ENCODE results near the gene RNF166.
"Not testable (repeated sequence)": the region's sequence is repeated elsewhere in the genome, so short reads cannot be mapped to it uniquely, and the experiment has no call there.

RNF166 gene

GRCh38 chr16:88671806-88672205 lies 34.4 kb downstream of the RNF166 start:
- no peak for TF ChIP-seq CTCF (IDR thresholded peaks at IDR 0.05; ENCODE audit: insufficient read depth, low read length, poor library complexity, severe bottlenecking)
- no peaks in the 10 kb centered on the region; the same call in none of the 2 replicates for H3K36me3 ChIP-seq (ENCODE audit: control insufficient read depth, insufficient read depth, low read length)
- DNase-seq (ENCODE audit: extremely low read depth, insufficient read length) = no peak
- no peaks in the 10 kb centered on the region for H3K27me3 ChIP-seq (replicated peaks; ENCODE audit: control insufficient read depth, insufficient read depth, low read length)
- H3K4me3 ChIP-seq (replicated peaks; ENCODE audit: low read depth, low read length) = no peak overlapping the region

DNA sequence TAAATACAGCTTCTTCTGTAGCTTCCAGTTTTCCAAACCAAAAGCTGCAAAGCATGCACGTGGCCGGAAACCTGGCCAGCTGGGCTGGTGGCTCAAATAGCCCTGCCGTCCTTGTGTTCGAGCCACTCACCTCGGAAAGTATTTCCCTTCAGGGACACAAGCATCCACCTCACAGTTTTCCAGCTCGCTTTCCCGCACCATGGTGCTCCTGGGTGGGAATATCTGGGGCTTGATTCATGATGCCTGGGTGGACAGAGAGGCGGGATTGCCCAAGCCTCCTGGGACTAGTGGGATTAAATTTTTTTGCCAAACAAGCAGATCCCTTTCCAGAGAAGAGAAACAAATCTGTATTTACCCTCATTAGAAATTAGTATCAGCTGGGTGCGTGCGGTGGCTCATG lies 36.2 kb downstream of the RNF166 start:
- Histone ChIP-seq H3K4me3 (replicated peaks; ENCODE audit: low read depth, low read length) (no peak overlapping the region), H3K27me3 (replicated peaks; ENCODE audit: control insufficient read depth, insufficient read depth, low read length) (no peaks in the 10 kb centered on the region), H3K36me3 (ENCODE audit: control insufficient read depth, insufficient read depth, low read length) (no peaks in the 10 kb centered on the region; the same call in none of the 2 replicates)
- no peak for TF ChIP-seq CTCF (IDR thresholded peaks at IDR 0.05; ENCODE audit: insufficient read depth, low read length, poor library complexity, severe bottlenecking)
- DNase-seq (ENCODE audit: extremely low read depth, insufficient read length) = no peak

DNA sequence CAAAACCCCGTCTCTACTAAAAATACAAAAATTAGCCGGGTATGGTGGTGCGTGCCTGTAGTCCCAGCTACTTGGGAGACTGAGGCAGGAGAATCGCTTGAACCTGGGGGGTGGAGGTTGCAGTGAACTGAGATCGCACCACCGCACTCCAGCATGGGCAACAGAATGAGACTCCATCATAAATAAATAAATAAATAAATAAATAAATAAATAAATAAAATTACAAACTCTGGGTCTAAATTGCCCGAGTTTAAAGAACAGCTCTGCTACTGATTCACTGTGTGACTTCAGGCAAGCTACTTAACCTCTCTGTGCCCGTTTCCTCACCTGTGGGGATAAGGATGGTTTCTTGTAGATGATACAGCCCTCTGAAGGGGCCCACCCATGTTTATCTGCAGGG lies 36.7 kb downstream of the RNF166 start:
- H3K4me3 ChIP-seq (replicated peaks; ENCODE audit: low read depth, low read length); H3K36me3 ChIP-seq (ENCODE audit: control insufficient read depth, insufficient read depth, low read length); H3K27me3 ChIP-seq (replicated peaks; ENCODE audit: control insufficient read depth, insufficient read depth, low read length); DNase-seq (ENCODE audit: extremely low read depth, insufficient read length): not testable (repeated sequence)

GRCh38 chr16:88667461-88667860 lies 38.7 kb downstream of the RNF166 start:
- no peaks in the 10 kb centered on the region for H3K27me3 ChIP-seq (replicated peaks; ENCODE audit: control insufficient read depth, insufficient read depth, low read length)
- no peak for DNase-seq (ENCODE audit: extremely low read depth, insufficient read length)
- H3K36me3 ChIP-seq (ENCODE audit: control insufficient read depth, insufficient read depth, low read length) = no peaks in the 10 kb centered on the region; the same call in none of the 2 replicates
- no peak for TF ChIP-seq CTCF (IDR thresholded peaks at IDR 0.05; ENCODE audit: insufficient read depth, low read length, poor library complexity, severe bottlenecking)
- H3K4me3 ChIP-seq (replicated peaks; ENCODE audit: low read depth, low read length) = no peak overlapping the region

- H3K36me3 ChIP-seq (ENCODE audit: control insufficient read depth, insufficient read depth, low read length) = no peaks in the 10 kb centered on the region; the same call in 1 of the 2 replicates
- H3K27me3 ChIP-seq (replicated peaks; ENCODE audit: control insufficient read depth, insufficient read depth, low read length) = no peaks in the 10 kb centered on the region
- TF ChIP-seq CTCF (IDR thresholded peaks at IDR 0.05; ENCODE audit: insufficient read depth, low read length, poor library complexity, severe bottlenecking) = no peak
- H3K4me3 ChIP-seq (replicated peaks; ENCODE audit: low read depth, low read length) = no peak overlapping the region
- no peak for DNase-seq (ENCODE audit: extremely low read depth, insufficient read length)
These were observed 40.6 kb downstream of the RNF166 start for GRCh38 chr16:88665570-88665969.

DNA sequence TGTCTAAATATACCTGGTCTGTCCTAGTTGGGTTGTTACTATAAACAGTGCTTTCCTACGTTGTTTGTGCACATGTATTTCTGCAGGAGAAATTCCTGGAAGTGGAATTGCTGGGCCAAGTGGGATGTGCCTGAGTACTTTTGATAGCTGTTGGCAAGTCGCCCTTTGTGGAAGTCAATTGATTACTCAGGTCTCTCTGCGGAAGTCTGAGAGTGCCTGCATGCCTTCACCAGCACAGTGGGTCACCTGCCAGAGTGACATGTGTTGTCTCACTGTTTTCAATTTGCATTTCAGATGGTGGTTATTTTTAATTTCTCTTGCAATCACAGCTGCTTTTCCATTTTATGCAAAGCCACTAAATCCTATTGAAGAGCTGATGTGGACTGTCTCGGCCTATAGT lies 41.1 kb downstream of the RNF166 start:
- no peak for DNase-seq (ENCODE audit: extremely low read depth, insufficient read length)
- H3K27me3 ChIP-seq (replicated peaks; ENCODE audit: control insufficient read depth, insufficient read depth, low read length) = no peaks in the 10 kb centered on the region
- H3K4me3 ChIP-seq (replicated peaks; ENCODE audit: low read depth, low read length) = no peak overlapping the region
- peaks cover under 1% of the 10 kb centered on the region for H3K36me3 ChIP-seq (ENCODE audit: control insufficient read depth, insufficient read depth, low read length)
- no peak for TF ChIP-seq CTCF (IDR thresholded peaks at IDR 0.05; ENCODE audit: insufficient read depth, low read length, poor library complexity, severe bottlenecking)
